NCI-H748 treated with DMSO at 0.1 percent for 48 hours (cell line): Measurements from ENCODE around the gene LINGO3.

Source experiments
- DNase-seq: peaks from one replicate; lab custom pipeline; 2025; lab: John Stamatoyannopoulos, UW

Gene LINGO3

GRCh38 chr19:2306281-2306806 lies 1.6 kb downstream of the LINGO3 start:
- no peak for DNase-seq

GRCh38 chr19:2305452-2306280 lies 2.3 kb downstream of the LINGO3 start:
- no peak for DNase-seq

GRCh38 chr19:2303211-2303798 lies 4.6 kb downstream of the LINGO3 start:
- DNase-seq, result no peak

- no peak for DNase-seq
Observed at GRCh38 chr19:2302319-2303210, 5.4 kb downstream of the LINGO3 start.

- DNase-seq, result no peak
Observed at GRCh38 chr19:2300533-2300932, 7.4 kb downstream of the LINGO3 start.

- no peak for DNase-seq
Observed at GRCh38 chr19:2296141-2296540, 11.8 kb downstream of the LINGO3 start.

- DNase-seq, result no peak
Observed at GRCh38 chr19:2294687-2295335, 13.1 kb downstream of the LINGO3 start.

GRCh38 chr19:2291185-2291751 lies 16.7 kb downstream of the LINGO3 start:
- no peak for DNase-seq

- DNase-seq, result no peak
Observed at GRCh38 chr19:2290441-2291184, 17.3 kb downstream of the LINGO3 start.

- peak; percentile 13 for DNase-seq
Observed at GRCh38 chr19:2289714-2290435, 18.1 kb downstream of the LINGO3 start.

GRCh38 chr19:2288818-2289713 lies 18.9 kb downstream of the LINGO3 start:
- DNase-seq, result no peak

GRCh38 chr19:2288338-2288817 lies 19.6 kb downstream of the LINGO3 start:
- DNase-seq, result no peak

GRCh38 chr19:2287585-2288337 lies 20.2 kb downstream of the LINGO3 start:
- DNase-seq, result no peak

- no peak for DNase-seq
Observed at GRCh38 chr19:2286402-2287140, 21.4 kb downstream of the LINGO3 start.

GRCh38 chr19:2283835-2284507 lies 24.0 kb downstream of the LINGO3 start:
- DNase-seq, result no peak

- DNase-seq, result no peak
Observed at GRCh38 chr19:2282862-2283237, 25.1 kb downstream of the LINGO3 start.
